ENCODE measurements around the gene CHRNA7.

DNA sequence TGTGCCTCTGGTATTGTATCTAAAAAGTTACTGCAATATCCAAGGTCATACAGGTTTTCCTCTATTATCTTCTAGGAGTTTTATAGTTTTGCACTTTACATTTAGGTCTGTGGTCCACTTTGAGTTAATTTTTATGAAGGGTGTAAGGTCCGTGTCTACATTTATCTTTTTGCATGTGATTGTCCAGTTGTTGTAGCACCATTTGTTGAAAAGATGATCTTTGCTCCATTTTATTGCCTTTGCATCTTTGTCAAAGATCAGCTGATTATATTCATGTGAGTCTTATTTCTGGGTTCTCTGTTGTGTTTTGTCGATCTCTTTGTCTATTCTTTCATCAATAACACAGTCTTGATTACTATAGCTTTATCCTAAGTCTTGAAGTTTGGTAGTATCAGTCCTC is 6.7 kb downstream of the CHRNA7 start:
- TF ChIP-seq, protein P1, sequence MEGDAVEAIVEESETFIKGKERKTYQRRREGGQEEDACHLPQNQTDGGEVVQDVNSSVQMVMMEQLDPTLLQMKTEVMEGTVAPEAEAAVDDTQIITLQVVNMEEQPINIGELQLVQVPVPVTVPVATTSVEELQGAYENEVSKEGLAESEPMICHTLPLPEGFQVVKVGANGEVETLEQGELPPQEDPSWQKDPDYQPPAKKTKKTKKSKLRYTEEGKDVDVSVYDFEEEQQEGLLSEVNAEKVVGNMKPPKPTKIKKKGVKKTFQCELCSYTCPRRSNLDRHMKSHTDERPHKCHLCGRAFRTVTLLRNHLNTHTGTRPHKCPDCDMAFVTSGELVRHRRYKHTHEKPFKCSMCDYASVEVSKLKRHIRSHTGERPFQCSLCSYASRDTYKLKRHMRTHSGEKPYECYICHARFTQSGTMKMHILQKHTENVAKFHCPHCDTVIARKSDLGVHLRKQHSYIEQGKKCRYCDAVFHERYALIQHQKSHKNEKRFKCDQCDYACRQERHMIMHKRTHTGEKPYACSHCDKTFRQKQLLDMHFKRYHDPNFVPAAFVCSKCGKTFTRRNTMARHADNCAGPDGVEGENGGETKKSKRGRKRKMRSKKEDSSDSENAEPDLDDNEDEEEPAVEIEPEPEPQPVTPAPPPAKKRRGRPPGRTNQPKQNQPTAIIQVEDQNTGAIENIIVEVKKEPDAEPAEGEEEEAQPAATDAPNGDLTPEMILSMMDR (IDR thresholded peaks at IDR 0.05), result no peak
- TF ChIP-seq RFX5 (IDR thresholded peaks at IDR 0.05; ENCODE audit: low read length), result no peak
- no peak for TF ChIP-seq ELF1 (IDR thresholded peaks at IDR 0.05)
- no peak for TF ChIP-seq POLR2AphosphoS5 (IDR thresholded peaks at IDR 0.05; ENCODE audit: low read depth, low read length)
- TF ChIP-seq JUND (IDR thresholded peaks at IDR 0.05), result no peak
- no peak for TF ChIP-seq EZH2phosphoT487 (IDR thresholded peaks at IDR 0.05; ENCODE audit: borderline replicate concordance, low read depth)
- TF ChIP-seq NFIC (IDR thresholded peaks at IDR 0.05; ENCODE audit: borderline replicate concordance), result no peak
- no peak for TF ChIP-seq FOSL2 (IDR thresholded peaks at IDR 0.05; ENCODE audit: borderline replicate concordance, low read depth)
- no peak for TF ChIP-seq REST (IDR thresholded peaks at IDR 0.05; ENCODE audit: low read depth, low read length)
- TF ChIP-seq RAD21 (IDR thresholded peaks at IDR 0.05; ENCODE audit: low read length), result no peak

Data from SK-N-SH (cell line).